Measurements from ENCODE around the gene MYO3A.

The MYO3A gene

GRCh38 chr10:25914776-25915175 lies 19.3 kb upstream of the MYO3A start:
- Histone ChIP-seq H2AFZ (ENCODE audit: low read length) (no peak overlapping the region), H3K27ac (ENCODE audit: low read length) (no peak overlapping the region), H3K9ac (ENCODE audit: low read length) (no peak overlapping the region), H3K4me3 (ENCODE audit: low read length) (no peak overlapping the region), H3K36me3 (replicated peaks; ENCODE audit: insufficient read depth, low read length) (no peaks in the 10 kb centered on the region), H3K4me2 (ENCODE audit: low read depth, low read length) (no peak overlapping the region), H3K4me1 (ENCODE audit: low read length) (no peaks in the 10 kb centered on the region), H3K79me2 (ENCODE audit: low read length) (no peaks in the 10 kb centered on the region), H3F3A (ENCODE audit: insufficient read depth, low read length) (no peaks in the 10 kb centered on the region), H3K9me3 (replicated peaks; ENCODE audit: insufficient read depth, low read length) (no peaks in the 10 kb centered on the region), H3K9me2 (replicated peaks; ENCODE audit: insufficient read depth, low read length) (no peaks in the 10 kb centered on the region), H4K20me1 (ENCODE audit: insufficient read depth, low read length) (no peaks in the 10 kb centered on the region; the same call in 1 of the 2 replicates), H3K27me3 (replicated peaks; ENCODE audit: insufficient read depth, low read length) (no peaks in the 10 kb centered on the region)
- TF ChIP-seq EZH2 (optimal IDR thresholded peaks at IDR 0.05; ENCODE audit: low read depth, low read length), result no peak
- no peak for TF ChIP-seq EZH2phosphoT487 (IDR thresholded peaks at IDR 0.05; ENCODE audit: low read length)
- no peak for TF ChIP-seq CTCF (IDR thresholded peaks at IDR 0.05; ENCODE audit: low read length)
- DNase-seq, result no peak

- peak; percentile 58 for DNase-seq
- Histone ChIP-seq H3K4me2 (ENCODE audit: low read depth, low read length) (peak overlapping the region; percentile 79), H3K9ac (ENCODE audit: low read length) (peak overlapping the region; percentile 55; the same call in 1 of the 2 replicates), H3K4me3 (ENCODE audit: low read length) (peak overlapping the region; percentile 75), H4K20me1 (ENCODE audit: insufficient read depth, low read length) (no peaks in the 10 kb centered on the region), H3K27me3 (replicated peaks; ENCODE audit: insufficient read depth, low read length) (no peaks in the 10 kb centered on the region), H3K36me3 (replicated peaks; ENCODE audit: insufficient read depth, low read length) (no peaks in the 10 kb centered on the region), H3K9me2 (replicated peaks; ENCODE audit: insufficient read depth, low read length) (no peaks in the 10 kb centered on the region), H3K9me3 (replicated peaks; ENCODE audit: insufficient read depth, low read length) (0 out of 2 replicates have a peak, but pooled peaks cover 3% of the 10 kb centered on the region), H3K4me1 (ENCODE audit: low read length) (no peaks in the 10 kb centered on the region), H3K27ac (ENCODE audit: low read length) (no peak overlapping the region), H2AFZ (ENCODE audit: low read length) (peak overlapping the region; percentile 94), H3F3A (ENCODE audit: insufficient read depth, low read length) (no peaks in the 10 kb centered on the region), H3K79me2 (ENCODE audit: low read length) (no peaks in the 10 kb centered on the region)
- TF ChIP-seq EZH2 (optimal IDR thresholded peaks at IDR 0.05; ENCODE audit: low read depth, low read length), result no peak
- TF ChIP-seq CTCF (IDR thresholded peaks at IDR 0.05; ENCODE audit: low read length), result peak; percentile 68
Measured at GRCh38 chr10:25934621-25935139, 651 bp downstream of the MYO3A start.

- H4K20me1 ChIP-seq (ENCODE audit: insufficient read depth, low read length), result no peaks in the 10 kb centered on the region
- no peaks in the 10 kb centered on the region for H3K27me3 ChIP-seq (replicated peaks; ENCODE audit: insufficient read depth, low read length)
- H3K4me2 ChIP-seq (ENCODE audit: low read depth, low read length), result no peak overlapping the region
- no peaks in the 10 kb centered on the region for H3K9me2 ChIP-seq (replicated peaks; ENCODE audit: insufficient read depth, low read length)
- no peaks in the 10 kb centered on the region for H3K4me1 ChIP-seq (ENCODE audit: low read length)
- H3K9me3 ChIP-seq (replicated peaks; ENCODE audit: insufficient read depth, low read length), result no peaks in the 10 kb centered on the region
- no peaks in the 10 kb centered on the region for H3F3A ChIP-seq (ENCODE audit: insufficient read depth, low read length)
- no peak overlapping the region for H3K9ac ChIP-seq (ENCODE audit: low read length)
- no peak for DNase-seq
- H3K79me2 ChIP-seq (ENCODE audit: low read length), result no peaks in the 10 kb centered on the region
- no peak overlapping the region for H2AFZ ChIP-seq (ENCODE audit: low read length)
- H3K36me3 ChIP-seq (replicated peaks; ENCODE audit: insufficient read depth, low read length), result no peaks in the 10 kb centered on the region
- no peak overlapping the region for H3K4me3 ChIP-seq (ENCODE audit: low read length)
- TF ChIP-seq CTCF (IDR thresholded peaks at IDR 0.05; ENCODE audit: low read length) (no peak), EZH2 (optimal IDR thresholded peaks at IDR 0.05; ENCODE audit: low read depth, low read length) (no peak), EZH2phosphoT487 (IDR thresholded peaks at IDR 0.05; ENCODE audit: low read length) (no peak)
- H3K27ac ChIP-seq (ENCODE audit: low read length), result no peak overlapping the region
Measured at GRCh38 chr10:25938405-25938804, 4.4 kb downstream of the MYO3A start.

All from MM.1S (cell line).